HG03066 (cell line): ENCODE data around the gene NPDC1.
A peak's percentile ranks its signal among the peaks of the same experiment; 100 is the strongest.
"Not testable (repeated sequence)": the region's sequence is repeated elsewhere in the genome, so short reads cannot be mapped to it uniquely, and the experiment has no call there.

Source experiments
- ATAC-seq: cut with Tn5 transposase; IDR thresholded peaks from one replicate; pipeline ENCODE4 v1.9.1; 2021; ENCODE audit warnings: low read depth; ENCODE audit not compliant: unreplicated experiment

The NPDC1 gene

GRCh38 chr9:137042751-137043727 is 2.9 kb downstream of the NPDC1 start:
- ATAC-seq: no peak

GRCh38 chr9:137041124-137041523 is 4.9 kb downstream of the NPDC1 start:
- no peak for ATAC-seq

GRCh38 chr9:137040568-137040967 is 5.4 kb downstream of the NPDC1 start:
- ATAC-seq: no peak

GRCh38 chr9:137039611-137040366 is 6.2 kb downstream of the NPDC1 start:
- ATAC-seq: no peak

- ATAC-seq: no peak
Observed at GRCh38 chr9:137038916-137039315, 7.1 kb downstream of the NPDC1 start.

GRCh38 chr9:137037483-137037882 is 8.5 kb downstream of the NPDC1 start:
- ATAC-seq: no peak

- no peak for ATAC-seq
Observed at GRCh38 chr9:137037035-137037434, 8.9 kb downstream of the NPDC1 start.

- no peak for ATAC-seq
Observed at GRCh38 chr9:137035937-137036336, 10.0 kb downstream of the NPDC1 start.

- ATAC-seq: no peak
Observed at GRCh38 chr9:137035507-137035834, 10.5 kb downstream of the NPDC1 start.

- ATAC-seq: no peak
Observed at GRCh38 chr9:137034709-137035506, 11.1 kb downstream of the NPDC1 start.

GRCh38 chr9:137034039-137034708 is 11.8 kb downstream of the NPDC1 start:
- ATAC-seq: no peak

GRCh38 chr9:137033481-137033880 is 12.5 kb downstream of the NPDC1 start:
- ATAC-seq: not testable (repeated sequence)

GRCh38 chr9:137032858-137033257 is 13.1 kb downstream of the NPDC1 start:
- no peak for ATAC-seq

- no peak for ATAC-seq
Observed at GRCh38 chr9:137031904-137032640, 13.9 kb downstream of the NPDC1 start, which contains the start of gene FUT7. TSS of gene FUT7 (minus strand) at chr9:137032088. CDS start at chr9:137031991, 97 bp downstream.

GRCh38 chr9:137030538-137031527 is 15.1 kb downstream of the NPDC1 start:
- ATAC-seq: no peak

GRCh38 chr9:137030006-137030405 is 16.0 kb downstream of the NPDC1 start:
- no peak for ATAC-seq

- peak; percentile 47 for ATAC-seq
Observed at GRCh38 chr9:137029058-137029936, 16.7 kb downstream of the NPDC1 start.
